AG09309 (cell line): ENCODE results near the gene OLIG1.

ENCODE experiments used
- DNase-seq: peaks from one replicate; pipeline ENCODE4 v3.0.0-alpha.2; 2010; ENCODE audit warnings: low read depth
- H3K4me3 ChIP-seq: 2 replicates; pipeline ENCODE4 v1.5.1; 2011; ENCODE audit warnings: mild to moderate bottlenecking, low read depth, low read length, moderate library complexity; ENCODE audit not compliant: control insufficient read depth
- CTCF ChIP-seq: IDR thresholded peaks from 2 replicates; pipeline ENCODE4 v1.5.1; 2011; ENCODE audit warnings: mild to moderate bottlenecking, low read depth, low read length, inconsistent platforms; ENCODE audit not compliant: insufficient read depth, control insufficient read depth; ENCODE audit errors: missing control alignments

OLIG1 gene

GRCh38 chr21:33023574-33024200 lies 46.3 kb upstream of the OLIG1 start:
- no peak overlapping the region for H3K4me3 ChIP-seq
- DNase-seq: no peak
- no peak for TF ChIP-seq CTCF

GRCh38 chr21:33024201-33025103 lies 45.5 kb upstream of the OLIG1 start:
- no peak for TF ChIP-seq CTCF
- no peak overlapping the region for H3K4me3 ChIP-seq
- no peak for DNase-seq

GRCh38 chr21:33025106-33025488 lies 44.8 kb upstream of the OLIG1 start:
- no peak overlapping the region for H3K4me3 ChIP-seq
- TF ChIP-seq CTCF: no peak
- DNase-seq: no peak

- DNase-seq: no peak
- no peak for TF ChIP-seq CTCF
- no peak within 1 kb of the TSS for H3K4me3 ChIP-seq
Observed at GRCh38 chr21:33025489-33026442, 44.2 kb upstream of the OLIG1 start, which contains the start of gene OLIG2. Gene OLIG2 (plus strand): TSS chr21:33025935. CDS start chr21:33026863, 928 bp downstream.

- no peak for TF ChIP-seq CTCF
- DNase-seq: no peak
- H3K4me3 ChIP-seq: no peak overlapping the region
Observed at GRCh38 chr21:33026443-33026858, 43.5 kb upstream of the OLIG1 start.

GRCh38 chr21:33026878-33027400 lies 43.0 kb upstream of the OLIG1 start:
- H3K4me3 ChIP-seq: no peak overlapping the region
- no peak for DNase-seq

More at GRCh38 chr21:33026878-33027400, 43.0 kb upstream of the OLIG1 start:
- TF ChIP-seq CTCF: no peak
